HepG2 (cell line): ENCODE data around the gene FEM1C. TPM values are rescaled to one million over a fixed set of nuclear protein-coding genes. Genes with fewer than 3 reads are reported as not detected.
A peak's percentile ranks its signal among the peaks of the same experiment; 100 is the strongest.

Experiments used
- BORCS8-MEF2B ChIP-seq: sonication (generic); formaldehyde crosslinking; IDR thresholded peaks from 2 replicates; pipeline ENCODE4 v1.8.0; 2022; ENCODE audit warnings: mild to moderate bottlenecking, missing genetic modification reagents
- CBX1 ChIP-seq: IDR thresholded peaks from one replicate; pipeline ENCODE4 v1.6.1; 2016; ENCODE audit warnings: antibody characterized with exemption, low read depth
- FOSL1 ChIP-seq: sonication (generic); formaldehyde crosslinking; IDR thresholded peaks from 2 replicates; pipeline ENCODE4 v1.9.0; 2021; ENCODE audit warnings: missing genetic modification reagents, borderline replicate concordance
- FOXP1 ChIP-seq, 2 experiments: fragments of 450-650 bp in 1 of 2; IDR thresholded peaks; 2 replicates each; pipeline ENCODE4 v1.6.1; 2017 to 2018; ENCODE audit warnings: antibody characterized with exemption in 1 of 2
- IRF9 ChIP-seq: sonication (generic); formaldehyde crosslinking; IDR thresholded peaks from 2 replicates; pipeline ENCODE4 v1.8.0; 2022; ENCODE audit warnings: missing genetic modification reagents, mild to moderate bottlenecking, borderline replicate concordance
- JDP2 ChIP-seq: sonication (generic); formaldehyde crosslinking; IDR thresholded peaks from 2 replicates; pipeline ENCODE4 v1.8.1; 2022; ENCODE audit warnings: missing genetic modification reagents, borderline replicate concordance
- JUN ChIP-seq: sonication (generic); formaldehyde crosslinking; IDR thresholded peaks from 2 replicates; pipeline ENCODE4 v1.4.0; 2020; ENCODE audit warnings: mild to moderate bottlenecking, missing genetic modification reagents
- NAIF1 ChIP-seq: sonication (generic); formaldehyde crosslinking; IDR thresholded peaks from 2 replicates; pipeline ENCODE4 v1.5.0; 2020; ENCODE audit warnings: mild to moderate bottlenecking, missing genetic modification reagents, borderline replicate concordance
- NFRKB ChIP-seq: fragments of 450-650 bp; IDR thresholded peaks from 2 replicates; pipeline ENCODE4 v1.6.1; 2017
- NFYB ChIP-seq: sonication (generic); formaldehyde crosslinking; IDR thresholded peaks from 2 replicates; pipeline ENCODE4 v1.4.0; 2020; ENCODE audit warnings: missing genetic modification reagents
- PAF1 ChIP-seq: IDR thresholded peaks from 2 replicates; pipeline ENCODE4 v1.6.1; 2016; ENCODE audit warnings: missing genetic modification reagents, missing compliant biosample characterization
- RFX3 ChIP-seq: IDR thresholded peaks from 2 replicates; pipeline ENCODE4 v1.6.1; 2016; ENCODE audit warnings: missing biosample characterization, missing genetic modification reagents
- SATB2 ChIP-seq: sonication (generic); formaldehyde crosslinking; IDR thresholded peaks from 2 replicates; pipeline ENCODE4 v1.5.0; 2020; ENCODE audit warnings: missing genetic modification reagents
- ZBTB44 ChIP-seq: sonication (generic); formaldehyde crosslinking; IDR thresholded peaks from 2 replicates; pipeline ENCODE4 v1.4.0; 2020; ENCODE audit warnings: missing genetic modification reagents
- ZC3H13 ChIP-seq: sonication (generic); formaldehyde crosslinking; IDR thresholded peaks from 2 replicates; pipeline ENCODE4 v1.8.1; 2023; ENCODE audit warnings: mild to moderate bottlenecking, missing genetic modification reagents, moderate library complexity
- ZNF235 ChIP-seq: sonication (generic); formaldehyde crosslinking; IDR thresholded peaks from 2 replicates; pipeline ENCODE4 v1.8.1; 2023; ENCODE audit warnings: mild to moderate bottlenecking, missing genetic modification reagents, borderline replicate concordance
- ZNF280D ChIP-seq: sonication (generic); formaldehyde crosslinking; IDR thresholded peaks from 2 replicates; pipeline ENCODE4 v1.5.1; 2020; ENCODE audit warnings: mild to moderate bottlenecking, missing genetic modification reagents
- ZNF333 ChIP-seq: sonication (generic); formaldehyde crosslinking; IDR thresholded peaks from 2 replicates; pipeline ENCODE4 v1.4.0; 2020; ENCODE audit warnings: mild to moderate bottlenecking, missing genetic modification reagents, borderline replicate concordance
- ZNF546 ChIP-seq: sonication (generic); formaldehyde crosslinking; conservative IDR thresholded peaks from 2 replicates; pipeline ENCODE4 v1.8.1; 2023; ENCODE audit warnings: mild to moderate bottlenecking, missing genetic modification reagents
- ZNF563 ChIP-seq: sonication (generic); formaldehyde crosslinking; IDR thresholded peaks from 2 replicates; pipeline ENCODE4 v1.8.0; 2022; ENCODE audit warnings: mild to moderate bottlenecking, moderate library complexity, missing genetic modification reagents
- ZNF574 ChIP-seq: sonication (generic); formaldehyde crosslinking; IDR thresholded peaks from 2 replicates; pipeline ENCODE4 v1.4.0; 2020; ENCODE audit warnings: missing genetic modification reagents
- ZNF720 ChIP-seq: sonication (generic); formaldehyde crosslinking; IDR thresholded peaks from 2 replicates; pipeline ENCODE4 v1.4.0; 2020; ENCODE audit warnings: missing genetic modification reagents
- polyA plus RNA-seq, 8 experiments: library from polyadenylated mRNA; depleted of rRNA in 3 of 8; stranded (reverse) in 7 of 8; unstranded in 1 of 8; fragments of >200 nt; fragmentation: Illumina TruSeq in 4 of 8; extraction: Trizol in 4 of 8; gene quantifications; 2 replicates each; pipeline versions ENCODE4 v1.2.1 to v1.2.3, GENCODE V29; 2011 to 2016; ENCODE audit warnings: low read depth in 4 of 8, missing spikeins in 1 of 8, mixed read lengths in 1 of 8; ENCODE audit not compliant: insufficient read depth in 1 of 8
- total RNA-seq, 5 experiments: library from RNA; depleted of rRNA; stranded (reverse); fragments of >200 nt; fragmentation: Illumina TruSeq; extraction: Trizol; gene quantifications; 2 replicates each; pipeline ENCODE4 v1.2.3, GENCODE V29; 2016; ENCODE audit warnings: low read depth in 1 of 5

FEM1C gene
- total and polyA plus RNA-seq, 2 of the 13 experiments (the other 11 are each of a cell fraction or from before 2014, with no cell fraction given): 5.5 to 8.3 TPM

- TF ChIP-seq ZNF280D (CRISPR knock-in tag): peak; percentile 93
- TF ChIP-seq ZNF333 (CRISPR knock-in tag): no peak
- no peak for TF ChIP-seq ZNF235 (CRISPR knock-in tag)
- TF ChIP-seq CBX1: peak; percentile 96
- no peak for TF ChIP-seq PAF1 (CRISPR knock-in tag)
- TF ChIP-seq ZNF720 (CRISPR knock-in tag): no peak
- TF ChIP-seq ZNF563 (CRISPR knock-in tag): peak; percentile 50; the same call in 1 of the 2 replicates
- TF ChIP-seq SATB2: no peak
- TF ChIP-seq FOSL1 (CRISPR knock-in tag): no peak
- TF ChIP-seq BORCS8-MEF2B (CRISPR knock-in tag): peak; percentile 89
- peak; percentile 85; the same call in 1 of the 2 replicates for TF ChIP-seq IRF9
- TF ChIP-seq FOXP1 (IDR thresholded peaks at IDR 0.05): no peak
- TF ChIP-seq FOXP1 (CRISPR knock-in tag; IDR thresholded peaks at IDR 0.05): peak; percentile 27; the same call in 1 of the 2 replicates
- TF ChIP-seq NAIF1 (CRISPR knock-in tag): peak; percentile 81
- peak; percentile 63; the same call in 1 of the 2 replicates for TF ChIP-seq ZNF546 (CRISPR knock-in tag)
- peak; percentile 68 for TF ChIP-seq ZNF574 (CRISPR knock-in tag)
- no peak for TF ChIP-seq JUN (CRISPR knock-in tag)
- peak; percentile 50 for TF ChIP-seq NFYB (CRISPR knock-in tag)
- no peak; the same call in 1 of the 2 replicates for TF ChIP-seq JDP2
- TF ChIP-seq ZBTB44 (CRISPR knock-in tag): no peak
- TF ChIP-seq RFX3 (CRISPR knock-in tag): no peak
- no peak for TF ChIP-seq NFRKB
- TF ChIP-seq ZC3H13: peak; percentile 91
Measured at GRCh38 chr5:115544436-115545350, at the start of gene FEM1C (continued).
